NT2/D1 (cell line): Measurements from ENCODE around the gene HS3ST3B1.

Experiments used
- DNase-seq: peaks from one replicate; pipeline ENCODE4 v3.0.0-alpha.2; 2011; ENCODE audit warnings: low read depth, low spot score
- H3K27me3 ChIP-seq: 2 replicates; pipeline ENCODE4 v1.6.0; 2011; ENCODE audit warnings: mild to moderate bottlenecking; ENCODE audit not compliant: insufficient read length, insufficient read depth
- H3K36me3 ChIP-seq: 2 replicates; pipeline ENCODE4 v1.6.1; 2011; ENCODE audit warnings: mild to moderate bottlenecking, low read length, mixed read lengths; ENCODE audit not compliant: insufficient read depth, insufficient read length
- H3K4me1 ChIP-seq: 2 replicates; pipeline ENCODE4 v1.5.1; 2011; ENCODE audit not compliant: insufficient read depth, insufficient read length
- H3K4me3 ChIP-seq: 2 replicates; pipeline ENCODE4 v1.5.1; 2011; ENCODE audit warnings: low read depth; ENCODE audit not compliant: insufficient read length
- H3K9ac ChIP-seq: 2 replicates; pipeline ENCODE4 v1.6.0; 2011; ENCODE audit warnings: low read depth; ENCODE audit not compliant: insufficient read length
- H3K9me3 ChIP-seq: 2 replicates; pipeline ENCODE4 v1.5.1; 2011; ENCODE audit warnings: mild to moderate bottlenecking, low read length; ENCODE audit not compliant: insufficient read depth
- SUZ12 ChIP-seq: IDR thresholded peaks from 2 replicates; pipeline ENCODE4 v1.6.1; 2011; ENCODE audit not compliant: insufficient read length, insufficient read depth; ENCODE audit errors: extremely low read depth
- YY1 ChIP-seq: IDR thresholded peaks from 2 replicates; pipeline ENCODE4 v1.6.1; 2011; ENCODE audit not compliant: insufficient read length, insufficient read depth
- ZNF274 ChIP-seq: IDR thresholded peaks from 2 replicates; pipeline ENCODE4 v1.6.1; 2011; ENCODE audit warnings: mild to moderate bottlenecking, low read depth, low read length

The HS3ST3B1 gene

DNA sequence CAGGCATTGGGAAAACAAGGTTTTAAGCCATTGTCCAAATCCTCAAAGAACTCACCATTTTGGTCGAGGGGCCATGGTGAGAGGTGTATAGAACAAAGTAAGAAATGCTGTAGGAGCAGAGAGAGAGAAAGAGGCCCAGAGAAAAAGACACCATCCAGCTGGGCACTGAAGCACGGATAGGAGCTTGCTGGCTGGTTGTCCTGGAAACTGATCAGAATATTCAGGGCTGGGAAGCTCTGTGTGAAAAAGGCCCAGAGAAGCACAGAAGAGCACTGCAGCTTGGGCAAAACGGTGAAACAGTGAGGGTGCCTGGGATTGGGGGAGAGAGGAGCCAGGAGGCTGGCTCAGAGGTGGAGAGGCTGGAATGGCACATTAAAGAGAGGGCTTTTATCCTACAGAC lies 16.5 kb downstream of the HS3ST3B1 start:
- Histone ChIP-seq H3K4me3 (no peak overlapping the region), H3K36me3 (no peaks in the 10 kb centered on the region), H3K9ac (peak overlapping the region; percentile 2), H3K27me3 (no peaks in the 10 kb centered on the region), H3K4me1 (no peaks in the 10 kb centered on the region), H3K9me3 (no peaks in the 10 kb centered on the region)
- TF ChIP-seq ZNF274 (no peak), SUZ12 (no peak), YY1 (no peak)
- no peak for DNase-seq

DNA sequence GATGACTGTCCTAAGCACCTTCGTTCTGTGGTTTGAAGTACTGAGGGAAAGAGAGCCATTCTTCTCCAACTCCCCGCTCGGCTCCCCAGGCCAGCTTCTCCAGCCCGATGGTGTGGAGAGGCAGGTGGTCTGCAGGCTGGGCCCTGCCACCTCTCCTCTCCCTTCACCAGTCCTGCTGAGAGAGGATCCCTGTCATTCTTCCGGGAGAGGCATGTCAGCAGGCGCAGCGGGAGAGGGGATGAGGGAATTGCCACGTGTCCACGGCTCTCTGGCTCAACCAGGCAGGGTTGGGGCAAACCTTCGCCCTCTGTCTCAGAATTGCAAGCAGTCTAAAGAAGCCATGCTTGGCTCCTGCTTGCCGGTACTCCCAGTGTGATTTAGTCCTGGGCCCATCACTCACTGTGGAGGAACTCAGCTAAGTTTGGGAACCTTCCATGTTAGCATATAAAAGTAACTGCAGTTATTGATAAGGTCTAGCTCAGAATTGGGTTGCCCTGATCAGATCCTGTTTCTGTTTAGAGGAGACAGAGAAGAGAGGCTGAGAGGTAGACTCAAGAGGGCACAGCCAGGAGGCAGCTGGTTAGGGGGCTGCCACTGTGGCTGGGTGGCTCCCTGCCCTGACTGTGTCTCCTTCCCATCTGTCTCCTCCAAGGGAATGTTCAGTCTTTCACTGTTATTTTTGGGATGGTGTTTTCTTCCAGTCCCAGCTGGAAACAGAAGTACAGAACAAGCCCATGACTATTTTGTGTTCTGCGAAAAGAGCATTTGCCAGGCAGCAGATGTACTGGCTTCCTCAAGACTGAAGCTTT lies 17.4 kb downstream of the HS3ST3B1 start:
- no peak for DNase-seq
- Histone ChIP-seq H3K4me1 (no peaks in the 10 kb centered on the region), H3K4me3 (no peak overlapping the region), H3K9me3 (no peaks in the 10 kb centered on the region), H3K27me3 (no peaks in the 10 kb centered on the region), H3K9ac (no peak overlapping the region), H3K36me3 (no peaks in the 10 kb centered on the region)
- TF ChIP-seq ZNF274 (no peak), YY1 (no peak), SUZ12 (no peak)

DNA sequence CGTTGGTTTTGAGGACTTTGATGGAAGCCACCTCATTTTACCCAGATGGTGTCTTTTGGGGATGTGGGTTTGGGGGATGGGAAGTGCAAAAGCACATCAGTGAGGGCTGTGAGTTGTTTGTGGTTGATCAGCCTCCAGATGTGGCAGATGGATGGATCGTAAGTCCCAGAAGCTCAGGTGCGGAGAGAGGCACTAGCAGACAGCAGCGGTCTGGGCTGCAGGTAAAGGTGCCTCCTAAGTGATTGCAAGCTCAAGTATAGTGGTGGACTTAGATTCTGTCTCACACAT lies 18.0 kb downstream of the HS3ST3B1 start:
- Histone ChIP-seq H3K9ac (no peak overlapping the region), H3K4me1 (no peaks in the 10 kb centered on the region), H3K9me3 (no peaks in the 10 kb centered on the region), H3K36me3 (no peaks in the 10 kb centered on the region), H3K4me3 (no peak overlapping the region), H3K27me3 (no peaks in the 10 kb centered on the region)
- DNase-seq = no peak
- TF ChIP-seq SUZ12 (no peak), YY1 (no peak), ZNF274 (no peak)

DNA sequence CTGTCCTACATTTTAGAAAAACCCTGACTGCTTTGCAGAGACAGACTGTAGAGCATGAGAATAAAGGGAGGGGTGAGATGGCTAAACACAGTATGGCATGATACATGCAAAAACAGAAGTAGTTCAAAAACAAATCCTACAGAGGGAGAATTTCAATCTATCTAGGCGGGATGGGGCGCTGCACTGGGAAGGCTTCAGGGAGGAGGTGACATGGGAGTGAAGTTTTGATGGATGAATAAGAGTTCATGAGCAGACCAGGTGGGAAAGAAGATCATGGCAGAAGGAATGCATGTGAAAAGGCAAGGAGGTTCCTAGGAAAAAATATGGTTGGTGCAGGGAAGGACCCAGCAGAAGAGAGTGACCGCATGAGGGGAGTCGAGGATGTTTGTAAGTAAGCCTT lies 19.2 kb downstream of the HS3ST3B1 start:
- TF ChIP-seq ZNF274 = no peak
- TF ChIP-seq YY1 = no peak
- TF ChIP-seq SUZ12 = no peak
- DNase-seq = no peak
- Histone ChIP-seq H3K4me1 (no peaks in the 10 kb centered on the region), H3K27me3 (no peaks in the 10 kb centered on the region), H3K4me3 (no peak overlapping the region), H3K9me3 (no peaks in the 10 kb centered on the region), H3K9ac (no peak overlapping the region), H3K36me3 (no peaks in the 10 kb centered on the region)

DNA sequence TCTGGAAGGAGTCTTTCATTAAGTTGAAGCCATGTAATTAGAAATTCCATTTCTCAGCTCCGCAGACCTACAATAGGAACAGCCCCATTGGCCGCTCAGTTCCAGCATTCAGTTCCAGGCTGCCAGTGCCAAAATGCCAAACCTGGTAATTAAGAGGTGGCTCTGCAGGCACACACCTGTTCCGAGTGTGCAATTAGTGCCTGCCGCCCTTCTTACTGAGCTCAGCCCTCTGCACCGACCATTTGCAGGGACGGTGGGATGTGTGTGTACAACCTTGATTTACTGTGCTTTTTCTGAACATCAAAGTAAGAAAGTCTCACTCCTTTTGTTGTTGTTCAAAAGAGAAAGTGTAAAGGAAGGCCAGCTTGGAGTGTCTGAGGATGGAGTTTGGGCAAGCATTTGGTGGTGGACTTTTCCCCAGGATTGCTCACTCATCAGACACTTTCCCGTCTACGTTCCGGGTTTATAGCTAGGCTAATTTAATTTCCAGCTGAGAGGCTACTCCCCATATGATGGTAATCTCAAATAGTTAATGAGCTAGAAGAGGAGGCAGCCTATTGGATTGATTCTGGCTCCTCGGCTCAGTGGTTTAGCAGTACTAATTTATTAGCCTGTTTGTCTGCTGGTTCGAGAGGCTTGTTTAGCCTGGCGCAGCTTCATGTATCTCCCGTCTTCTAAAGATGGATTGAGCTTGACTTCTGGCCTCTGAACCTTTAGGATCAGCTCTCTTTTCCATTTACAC lies 20.0 kb downstream of the HS3ST3B1 start:
- no peak for DNase-seq
- Histone ChIP-seq H3K27me3 (no peaks in the 10 kb centered on the region), H3K4me3 (no peak overlapping the region), H3K4me1 (no peaks in the 10 kb centered on the region), H3K9ac (no peak overlapping the region), H3K9me3 (no peaks in the 10 kb centered on the region), H3K36me3 (no peaks in the 10 kb centered on the region)
- TF ChIP-seq YY1 (no peak), SUZ12 (no peak), ZNF274 (no peak)

DNA sequence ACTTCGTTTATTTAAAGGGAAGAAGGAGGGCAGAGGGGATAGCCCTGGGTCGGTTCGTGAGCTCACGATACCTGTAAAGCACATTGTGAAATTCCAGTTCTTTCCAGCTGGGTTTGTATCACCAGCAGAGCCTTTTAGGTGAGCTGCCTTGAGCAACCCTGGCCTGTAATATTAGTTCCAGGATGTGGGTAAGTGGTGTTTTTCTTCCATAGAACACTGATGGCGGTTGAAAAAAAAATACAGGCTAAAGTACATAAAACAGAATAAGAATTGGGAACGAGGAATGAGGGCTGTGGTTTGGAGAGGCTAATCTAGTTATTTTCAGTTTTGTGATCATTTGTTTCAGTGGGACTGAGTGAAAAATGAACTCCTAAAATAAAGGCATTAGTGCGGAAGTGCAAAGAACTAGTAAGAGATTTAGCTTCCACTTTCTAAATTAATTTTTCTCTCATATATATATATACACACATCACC lies 20.6 kb downstream of the HS3ST3B1 start:
- no peak for DNase-seq

DNA sequence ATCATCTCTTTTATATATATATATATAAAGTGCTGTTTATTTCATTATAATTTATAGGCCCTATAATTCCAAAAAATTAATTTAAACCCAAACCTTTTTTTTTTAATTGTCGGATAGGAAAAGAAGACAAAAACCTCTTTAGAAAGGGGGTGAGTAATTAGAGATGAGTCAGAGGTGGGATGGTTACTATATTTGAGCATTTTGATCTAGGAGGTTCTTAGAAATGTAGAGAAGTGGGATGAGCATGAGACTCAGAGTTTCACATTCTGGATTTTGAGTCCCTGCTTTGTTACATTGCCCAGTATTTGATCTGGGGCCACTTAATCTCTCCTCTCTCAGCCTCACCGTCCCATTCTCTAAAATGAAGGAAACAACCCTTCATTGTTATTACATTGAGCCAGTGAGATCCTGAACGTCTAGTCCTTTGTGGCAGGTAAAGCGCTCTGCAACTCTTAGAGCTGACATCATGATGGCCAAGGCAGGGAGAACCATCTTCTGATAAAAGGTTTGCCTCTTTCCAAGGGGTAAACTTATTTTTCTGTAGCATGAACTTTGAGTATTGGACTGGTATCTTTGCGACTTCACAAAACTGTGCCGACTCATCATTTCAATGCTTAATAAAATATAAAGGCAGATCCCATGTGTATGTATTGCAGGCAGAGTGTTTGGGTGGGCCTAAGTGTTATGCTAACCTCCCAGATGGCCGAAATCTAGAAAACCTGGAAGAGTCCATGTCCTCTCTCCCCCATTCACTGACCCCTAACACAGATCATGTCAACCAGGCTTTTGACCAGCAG lies 21.3 kb downstream of the HS3ST3B1 start:
- DNase-seq = no peak
- Histone ChIP-seq H3K9ac (no peak overlapping the region), H3K4me3 (no peak overlapping the region), H3K36me3 (no peaks in the 10 kb centered on the region), H3K4me1 (no peaks in the 10 kb centered on the region), H3K9me3 (no peaks in the 10 kb centered on the region), H3K27me3 (no peaks in the 10 kb centered on the region)
- TF ChIP-seq ZNF274 (no peak), YY1 (no peak)

More for the DNA sequence above, 20.6 kb downstream of the HS3ST3B1 start:
- no peaks in the 10 kb centered on the region for H3K36me3 ChIP-seq
- H3K4me3 ChIP-seq = no peak overlapping the region
- H3K4me1 ChIP-seq = no peaks in the 10 kb centered on the region
- no peak overlapping the region for H3K9ac ChIP-seq
- no peaks in the 10 kb centered on the region for H3K9me3 ChIP-seq
- no peaks in the 10 kb centered on the region for H3K27me3 ChIP-seq
- TF ChIP-seq YY1 (no peak), SUZ12 (no peak), ZNF274 (no peak)
